CD4-positive, alpha-beta T cell treated with Interferon alpha-2 for 1 hour (primary cell): ENCODE results near the gene CAMK4.
A peak's percentile ranks its signal among the peaks of the same experiment; 100 is the strongest.

Experiments used
- DNase-seq, 2 donors: peaks; one replicate each; pipeline ENCODE4 v3.0.0-alpha.2; 2020 to 2022

The CAMK4 gene

DNA sequence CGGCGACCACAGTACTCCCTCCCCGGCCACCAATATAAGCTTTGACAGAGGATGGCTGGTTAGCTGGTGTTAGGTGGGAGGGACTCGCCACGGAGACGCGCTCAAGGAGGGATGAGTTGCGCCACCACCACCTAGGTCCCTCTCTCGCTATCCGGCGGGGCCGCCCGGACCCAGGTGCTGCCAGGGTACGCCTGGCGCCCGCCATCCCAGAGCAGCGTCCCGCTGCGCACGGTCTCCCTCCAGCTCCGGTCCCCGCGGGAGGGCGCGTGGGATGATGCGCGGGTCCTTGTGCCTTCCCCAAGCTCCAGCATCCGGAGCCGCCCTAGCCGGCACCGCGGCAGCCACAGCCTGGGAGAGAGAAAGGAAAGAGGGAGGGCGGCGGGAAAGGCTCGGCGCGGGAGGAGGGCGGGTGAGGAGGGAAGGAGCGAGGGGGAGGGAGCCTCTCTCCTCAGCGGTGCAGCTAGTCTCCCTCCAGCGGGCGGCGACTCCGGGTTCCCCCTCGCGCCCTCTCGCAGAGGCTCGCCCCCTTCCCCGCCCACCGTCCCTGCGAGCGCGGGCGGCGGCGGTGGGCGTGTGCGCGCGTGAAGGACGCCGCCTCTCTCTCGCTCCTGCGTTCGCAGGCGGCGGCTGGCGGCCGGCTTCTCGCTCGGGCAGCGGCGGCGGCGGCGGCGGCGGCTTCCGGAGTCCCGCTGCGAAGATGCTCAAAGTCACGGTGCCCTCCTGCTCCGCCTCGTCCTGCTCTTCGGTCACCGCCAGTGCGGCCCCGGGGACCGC lies at the start of gene CAMK4:
CAMK4 (plus strand) TSS at position 598 of the 774 bp plus-strand sequence; CDS start at position 698, 100 bp downstream.
- peak; percentile 75 to 86 for DNase-seq

DNA sequence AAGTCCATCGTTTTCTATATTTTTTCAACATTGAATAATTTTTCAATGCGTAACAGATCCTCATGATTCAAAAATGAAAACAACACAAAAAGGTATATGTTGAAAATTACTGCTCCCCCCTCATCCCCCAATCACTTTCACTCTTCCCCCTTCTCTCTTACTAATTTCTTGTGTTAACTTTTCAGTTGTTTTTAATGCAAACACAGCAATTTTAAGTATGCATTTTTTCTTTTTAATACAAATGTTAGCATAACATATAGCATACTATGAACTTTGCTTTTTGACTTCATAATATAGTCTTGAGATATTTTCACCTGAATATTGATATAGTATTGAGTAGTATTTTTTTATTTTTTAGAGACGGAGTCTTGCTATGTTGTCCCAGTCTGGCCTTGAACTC lies 41.1 kb upstream of the CAMK4 start:
- DNase-seq: no peak

DNA sequence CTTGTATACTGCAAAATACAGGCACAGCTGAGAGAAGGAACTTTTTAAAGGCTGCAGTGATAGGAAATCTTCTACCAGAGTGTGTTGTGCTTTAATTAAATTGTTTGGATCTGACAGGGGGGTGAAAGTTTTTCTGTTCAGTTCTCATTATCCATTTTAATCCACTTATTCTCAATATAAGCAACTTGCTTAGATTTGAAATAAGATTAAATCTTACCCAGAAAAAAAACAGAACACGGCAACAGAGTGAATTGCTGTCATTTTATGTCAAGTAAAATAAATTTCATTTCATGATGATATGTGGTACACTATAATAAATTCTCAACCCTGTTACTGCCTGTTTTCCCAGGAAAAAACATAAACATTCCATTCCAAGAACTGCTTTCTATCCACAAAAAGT lies 37.1 kb upstream of the CAMK4 start:
- no peak for DNase-seq

GRCh38 chr5:111194053-111194452 lies 30.1 kb upstream of the CAMK4 start:
- DNase-seq: no peak

- no peak for DNase-seq
Measured at GRCh38 chr5:111194925-111195324, 29.3 kb upstream of the CAMK4 start.

- no peak for DNase-seq
Measured at GRCh38 chr5:111197523-111197922, 26.7 kb upstream of the CAMK4 start.

DNA sequence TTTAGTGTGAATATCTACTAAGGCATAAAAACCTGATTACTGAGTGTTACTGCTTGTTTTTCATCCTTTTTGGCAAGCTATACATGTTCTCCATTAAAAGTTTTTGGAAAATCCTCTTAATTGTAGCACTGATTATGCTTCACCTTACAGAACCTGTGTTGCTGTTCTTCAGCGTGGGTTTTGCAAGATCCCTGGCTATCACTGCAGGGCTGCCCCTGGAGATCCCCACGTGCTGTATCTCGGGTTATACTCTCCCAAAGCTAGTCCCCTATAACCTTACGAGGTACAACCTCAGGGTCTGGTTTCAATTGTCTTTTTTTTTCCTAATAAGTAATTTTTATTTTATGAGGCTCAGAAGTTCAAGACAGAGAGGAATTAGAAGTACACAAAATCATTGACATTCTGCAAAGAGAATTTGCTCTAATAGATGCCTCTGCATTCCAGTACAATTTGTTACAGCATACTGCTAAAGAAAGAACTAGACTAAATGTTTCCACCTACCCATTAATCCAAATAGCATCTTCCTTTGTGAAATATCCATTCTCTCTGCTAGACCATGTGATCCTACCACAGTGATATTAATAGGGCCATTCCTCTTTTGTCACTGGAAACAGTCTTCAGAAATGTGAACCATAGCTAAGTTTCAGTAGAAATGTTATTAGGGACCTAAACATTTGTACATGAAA lies 25.8 kb upstream of the CAMK4 start:
- DNase-seq: no peak

DNA sequence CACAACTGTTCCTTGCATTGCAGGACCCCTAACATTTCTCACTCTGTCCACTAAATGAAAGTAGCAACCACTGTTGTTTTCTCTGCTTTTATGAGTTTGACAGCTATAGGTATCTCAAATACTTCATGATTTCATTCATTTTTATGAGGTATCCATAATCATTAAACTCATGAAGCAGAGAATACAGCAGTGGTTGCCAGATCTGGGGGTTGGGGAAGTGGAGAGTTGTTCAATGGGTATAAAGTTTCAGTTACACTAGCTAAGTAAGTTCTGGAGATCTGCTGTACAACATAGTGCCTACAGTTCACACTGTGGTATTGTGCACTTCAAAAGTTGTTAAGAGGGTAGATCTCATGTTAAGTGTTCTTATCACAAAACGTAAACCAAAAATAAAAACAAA lies 23.4 kb upstream of the CAMK4 start:
- DNase-seq: no peak

GRCh38 chr5:111201705-111202104 lies 22.5 kb upstream of the CAMK4 start:
- no peak for DNase-seq

GRCh38 chr5:111211341-111211740 lies 12.8 kb upstream of the CAMK4 start:
- DNase-seq: no peak

GRCh38 chr5:111214052-111214742 lies 10.0 kb upstream of the CAMK4 start:
- DNase-seq: no peak

- no peak for DNase-seq
Measured at GRCh38 chr5:111215971-111216370, 8.2 kb upstream of the CAMK4 start.

GRCh38 chr5:111221139-111221538 lies 3.0 kb upstream of the CAMK4 start:
- DNase-seq: no peak

DNA sequence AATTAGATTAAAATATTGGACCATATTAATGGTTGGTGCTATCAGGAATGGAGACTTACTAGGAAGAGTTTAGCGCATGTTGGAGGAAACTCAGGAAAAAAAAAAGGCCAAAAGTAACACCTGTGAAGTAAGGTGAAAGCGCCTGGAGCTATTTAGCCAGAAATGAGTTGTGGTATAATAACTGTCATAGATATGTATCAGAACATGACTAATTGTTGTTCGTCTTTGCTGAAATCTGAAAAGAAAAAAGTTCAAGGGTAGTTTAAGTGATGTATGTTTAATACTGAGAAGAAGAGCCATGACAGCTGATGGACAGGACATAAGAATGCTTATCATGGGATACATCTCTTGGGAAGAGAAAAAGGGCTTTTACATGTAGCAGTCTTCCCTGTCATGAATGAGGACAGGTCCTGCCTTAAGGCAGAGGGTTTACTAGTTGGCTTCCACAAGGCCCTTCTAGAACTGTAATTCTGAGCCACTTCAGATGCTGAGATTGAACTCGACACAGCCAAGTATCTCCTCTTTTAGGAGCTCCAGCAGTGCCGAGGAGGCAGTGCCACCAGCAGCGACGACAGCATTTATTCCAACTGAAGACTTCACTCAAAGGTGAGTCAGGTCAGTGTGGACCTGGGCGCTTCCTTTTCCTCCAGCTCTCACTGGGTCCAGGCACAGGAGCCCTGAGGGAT lies 940 bp upstream of the CAMK4 start:
- no peak for DNase-seq

DNA sequence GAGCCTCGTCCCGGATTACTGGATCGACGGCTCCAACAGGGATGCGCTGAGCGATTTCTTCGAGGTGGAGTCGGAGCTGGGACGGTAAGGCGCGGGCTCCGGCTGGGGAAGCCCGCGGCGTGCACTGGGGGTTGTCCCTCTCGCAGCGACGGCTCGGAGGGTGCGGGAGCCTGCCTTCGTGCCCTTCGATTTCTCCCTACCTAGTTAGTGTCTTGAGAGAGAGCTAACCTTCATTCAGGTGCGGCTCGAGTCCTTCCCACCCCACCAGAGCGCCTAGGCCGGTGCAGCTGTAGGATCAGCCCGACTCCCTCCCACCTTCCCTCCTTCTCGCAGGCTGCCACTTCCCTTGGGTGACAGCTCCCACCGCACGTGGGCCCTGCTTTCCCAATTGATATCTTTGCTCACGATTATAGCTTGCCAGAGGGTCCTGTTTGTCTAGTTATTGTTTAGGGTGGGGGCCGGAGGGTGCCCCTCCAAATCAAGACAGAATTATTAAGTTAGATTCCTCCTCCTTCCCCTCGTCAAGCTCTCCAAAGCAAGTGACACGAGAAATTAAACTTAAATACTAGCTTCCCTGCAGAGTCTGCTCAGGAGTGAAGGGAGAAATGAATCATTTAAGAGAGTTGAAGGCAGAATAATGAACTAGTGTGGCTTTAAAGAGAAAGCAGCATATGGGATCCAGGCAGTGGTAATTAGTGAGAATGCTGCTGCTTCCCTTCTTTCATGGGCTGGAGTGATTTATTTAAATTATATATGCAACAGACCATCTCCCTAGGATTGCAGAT lies 569 bp downstream of the CAMK4 start:
- DNase-seq: no peak

- peak in 1 of 2 donors; percentile 52 for DNase-seq
Measured at GRCh38 chr5:111225926-111226325, 1.7 kb downstream of the CAMK4 start.

GRCh38 chr5:111226556-111226955 lies 2.4 kb downstream of the CAMK4 start:
- DNase-seq: no peak

- no peak for DNase-seq
Measured at GRCh38 chr5:111227226-111227782, 3.1 kb downstream of the CAMK4 start.

- DNase-seq: peak in 1 of 2 donors; percentile 41
Measured at GRCh38 chr5:111227801-111228200, 3.6 kb downstream of the CAMK4 start.

- no peak for DNase-seq
Measured at GRCh38 chr5:111228520-111229220, 4.5 kb downstream of the CAMK4 start.

- DNase-seq: no peak
Measured at GRCh38 chr5:111229221-111229835, 5.1 kb downstream of the CAMK4 start.
